Tibial nerve (tissue), 3 donors: ENCODE measurements around the gene PPBP.
"Not testable (repeated sequence)": the region's sequence is repeated elsewhere in the genome, so short reads cannot be mapped to it uniquely, and the experiment has no call there.

Source experiments
- POLR2A ChIP-seq, 2 donors: fragments of 450-650 bp; IDR thresholded peaks; one replicate each; pipeline ENCODE4 v1.6.1; 2017; ENCODE audit warnings: antibody characterized with exemption in 2 of 2, mild to moderate bottlenecking in 2 of 2, moderate library complexity in 2 of 2
- TF ChIP-seq, protein P1 (sequence below), 5 experiments: fragments of 200-600 bp in 3 of 5; fragments of 450-650 bp in 2 of 5; sonication (generic) in 3 of 5; IDR thresholded peaks; one replicate each; pipeline ENCODE4 v1.5.1; 2016 to 2019; ENCODE audit warnings: antibody characterized with exemption in 5 of 5, mild to moderate bottlenecking in 3 of 5, moderate library complexity in 2 of 5

DNA sequence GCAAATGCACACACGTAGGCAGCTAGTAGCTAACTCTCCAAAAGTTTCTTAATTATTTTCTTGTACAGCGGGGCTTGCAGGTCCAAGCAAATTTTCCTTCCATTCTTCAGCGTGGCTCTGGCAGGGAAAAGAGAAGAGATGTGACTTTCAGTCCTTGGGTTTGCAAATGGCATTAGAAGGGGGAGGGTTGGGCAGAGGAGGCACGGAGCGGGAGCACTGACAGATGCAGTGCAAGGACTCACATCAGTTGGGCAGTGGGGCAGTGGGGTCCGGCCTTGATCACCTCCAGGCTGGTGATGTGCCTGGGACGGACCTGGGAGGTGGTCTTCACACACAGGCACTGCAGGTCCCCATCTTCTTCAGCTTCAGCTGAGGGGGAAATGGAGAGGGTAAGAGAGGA lies 6.8 kb downstream of the PPBP start:
- TF ChIP-seq POLR2A (IDR thresholded peaks at IDR 0.05): not testable (repeated sequence)
- TF ChIP-seq, protein P1, sequence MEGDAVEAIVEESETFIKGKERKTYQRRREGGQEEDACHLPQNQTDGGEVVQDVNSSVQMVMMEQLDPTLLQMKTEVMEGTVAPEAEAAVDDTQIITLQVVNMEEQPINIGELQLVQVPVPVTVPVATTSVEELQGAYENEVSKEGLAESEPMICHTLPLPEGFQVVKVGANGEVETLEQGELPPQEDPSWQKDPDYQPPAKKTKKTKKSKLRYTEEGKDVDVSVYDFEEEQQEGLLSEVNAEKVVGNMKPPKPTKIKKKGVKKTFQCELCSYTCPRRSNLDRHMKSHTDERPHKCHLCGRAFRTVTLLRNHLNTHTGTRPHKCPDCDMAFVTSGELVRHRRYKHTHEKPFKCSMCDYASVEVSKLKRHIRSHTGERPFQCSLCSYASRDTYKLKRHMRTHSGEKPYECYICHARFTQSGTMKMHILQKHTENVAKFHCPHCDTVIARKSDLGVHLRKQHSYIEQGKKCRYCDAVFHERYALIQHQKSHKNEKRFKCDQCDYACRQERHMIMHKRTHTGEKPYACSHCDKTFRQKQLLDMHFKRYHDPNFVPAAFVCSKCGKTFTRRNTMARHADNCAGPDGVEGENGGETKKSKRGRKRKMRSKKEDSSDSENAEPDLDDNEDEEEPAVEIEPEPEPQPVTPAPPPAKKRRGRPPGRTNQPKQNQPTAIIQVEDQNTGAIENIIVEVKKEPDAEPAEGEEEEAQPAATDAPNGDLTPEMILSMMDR (IDR thresholded peaks at IDR 0.05): not testable (repeated sequence)
